Thyroid gland (tissue), 4 donors: ENCODE measurements around the gene LMOD1.

Source experiments
- POLR2A ChIP-seq, 2 donors: fragments of 450-650 bp; IDR thresholded peaks; one replicate each; pipeline ENCODE4 v1.6.1; 2017; ENCODE audit warnings: antibody characterized with exemption in 2 of 2, mild to moderate bottlenecking in 2 of 2, moderate library complexity in 1 of 2
- TF ChIP-seq, protein P1 (sequence below), 6 experiments: fragments of 200-600 bp in 3 of 6; fragments of 450-650 bp in 3 of 6; sonication (generic) in 3 of 6; IDR thresholded peaks; one replicate each; pipeline ENCODE4 v1.5.1; 2016 to 2019; ENCODE audit warnings: antibody characterized with exemption in 6 of 6, mild to moderate bottlenecking in 2 of 6, inconsistent platforms in 1 of 6, moderate library complexity in 1 of 6

DNA sequence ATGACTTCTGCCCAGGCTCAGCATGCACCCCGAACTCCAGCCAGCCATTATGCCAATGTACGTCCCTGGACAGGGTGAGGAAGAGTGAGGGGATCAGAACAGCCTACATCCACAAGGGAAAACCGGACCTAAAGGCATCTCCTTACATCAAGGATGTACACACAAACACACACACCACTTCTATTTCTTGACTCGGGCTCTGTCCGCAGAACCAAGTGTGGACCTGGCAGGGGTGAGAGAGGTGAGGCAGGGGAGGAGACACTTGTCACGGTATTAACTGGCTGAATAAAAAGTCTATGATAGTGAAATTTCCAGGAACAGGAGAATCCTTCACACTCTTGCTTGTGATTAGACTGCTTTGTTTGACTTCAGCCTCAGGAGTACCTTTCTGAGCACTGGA lies 2.3 kb downstream of the LMOD1 start:
- TF ChIP-seq, protein P1, sequence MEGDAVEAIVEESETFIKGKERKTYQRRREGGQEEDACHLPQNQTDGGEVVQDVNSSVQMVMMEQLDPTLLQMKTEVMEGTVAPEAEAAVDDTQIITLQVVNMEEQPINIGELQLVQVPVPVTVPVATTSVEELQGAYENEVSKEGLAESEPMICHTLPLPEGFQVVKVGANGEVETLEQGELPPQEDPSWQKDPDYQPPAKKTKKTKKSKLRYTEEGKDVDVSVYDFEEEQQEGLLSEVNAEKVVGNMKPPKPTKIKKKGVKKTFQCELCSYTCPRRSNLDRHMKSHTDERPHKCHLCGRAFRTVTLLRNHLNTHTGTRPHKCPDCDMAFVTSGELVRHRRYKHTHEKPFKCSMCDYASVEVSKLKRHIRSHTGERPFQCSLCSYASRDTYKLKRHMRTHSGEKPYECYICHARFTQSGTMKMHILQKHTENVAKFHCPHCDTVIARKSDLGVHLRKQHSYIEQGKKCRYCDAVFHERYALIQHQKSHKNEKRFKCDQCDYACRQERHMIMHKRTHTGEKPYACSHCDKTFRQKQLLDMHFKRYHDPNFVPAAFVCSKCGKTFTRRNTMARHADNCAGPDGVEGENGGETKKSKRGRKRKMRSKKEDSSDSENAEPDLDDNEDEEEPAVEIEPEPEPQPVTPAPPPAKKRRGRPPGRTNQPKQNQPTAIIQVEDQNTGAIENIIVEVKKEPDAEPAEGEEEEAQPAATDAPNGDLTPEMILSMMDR (IDR thresholded peaks at IDR 0.05) = no peak
- TF ChIP-seq POLR2A (IDR thresholded peaks at IDR 0.05) = peak in 1 of 2 donors; percentile 5
